ENCODE results near the gene OR1F1. TPM values are rescaled to one million over a fixed set of nuclear protein-coding genes. Genes with fewer than 3 reads are reported as not detected.

Gene OR1F1
- total RNA-seq, 1 donor from 2014 or later, result not detected

GRCh38 chr16:3152277-3152990 is 35.6 kb upstream of the OR1F1 start:
- no peaks in the 10 kb centered on the region for H3K27me3 ChIP-seq (ENCODE audit: control insufficient read depth, insufficient read depth, low read length)
- peak overlapping the region; percentile 32 for H3K4me3 ChIP-seq (ENCODE audit: low read depth, low read length)
- FAIRE-seq, result no peak
- no peaks in the 10 kb centered on the region for H3K36me3 ChIP-seq (ENCODE audit: control insufficient read depth, insufficient read depth, low read length)
- TF ChIP-seq CTCF (IDR thresholded peaks at IDR 0.05; ENCODE audit: insufficient read depth, low read length, severe bottlenecking), result peak; percentile 26
- peak; percentile 86 for DNase-seq (ENCODE audit: low read depth)

- Histone ChIP-seq H3K36me3 (ENCODE audit: control insufficient read depth, insufficient read depth, low read length) (no peaks in the 10 kb centered on the region), H3K27me3 (ENCODE audit: control insufficient read depth, insufficient read depth, low read length) (no peaks in the 10 kb centered on the region), H3K4me3 (ENCODE audit: low read depth, low read length) (no peak overlapping the region)
- no peak for DNase-seq (ENCODE audit: low read depth)
- FAIRE-seq, result no peak
- no peak for TF ChIP-seq CTCF (IDR thresholded peaks at IDR 0.05; ENCODE audit: insufficient read depth, low read length, severe bottlenecking)
These were observed 35.0 kb upstream of the OR1F1 start for GRCh38 chr16:3152991-3153368.

- H3K4me3 ChIP-seq (ENCODE audit: low read depth, low read length), result no peak overlapping the region
- TF ChIP-seq CTCF (IDR thresholded peaks at IDR 0.05; ENCODE audit: insufficient read depth, low read length, severe bottlenecking), result no peak
- no peak for FAIRE-seq
These were observed 32.8 kb upstream of the OR1F1 start for GRCh38 chr16:3155181-3155580.

GRCh38 chr16:3155972-3156371 is 32.0 kb upstream of the OR1F1 start:
- Histone ChIP-seq H3K27me3 (ENCODE audit: control insufficient read depth, insufficient read depth, low read length) (no peaks in the 10 kb centered on the region), H3K4me3 (ENCODE audit: low read depth, low read length) (no peak overlapping the region), H3K36me3 (ENCODE audit: control insufficient read depth, insufficient read depth, low read length) (no peaks in the 10 kb centered on the region)
- DNase-seq (ENCODE audit: low read depth) (no peak), FAIRE-seq (no peak)
- no peak for TF ChIP-seq CTCF (IDR thresholded peaks at IDR 0.05; ENCODE audit: insufficient read depth, low read length, severe bottlenecking)

More at GRCh38 chr16:3155181-3155580, 32.8 kb upstream of the OR1F1 start:
- Histone ChIP-seq H3K36me3 (ENCODE audit: control insufficient read depth, insufficient read depth, low read length) (no peaks in the 10 kb centered on the region), H3K27me3 (ENCODE audit: control insufficient read depth, insufficient read depth, low read length) (no peaks in the 10 kb centered on the region)
- DNase-seq (ENCODE audit: low read depth), result no peak

GRCh38 chr16:3157229-3158025 is 30.6 kb upstream of the OR1F1 start:
- DNase-seq (ENCODE audit: low read depth), result peak; percentile 92

More at GRCh38 chr16:3157229-3158025, 30.6 kb upstream of the OR1F1 start:
- no peaks in the 10 kb centered on the region for H3K27me3 ChIP-seq (ENCODE audit: control insufficient read depth, insufficient read depth, low read length)
- no peak for FAIRE-seq
- H3K36me3 ChIP-seq (ENCODE audit: control insufficient read depth, insufficient read depth, low read length), result no peaks in the 10 kb centered on the region
- TF ChIP-seq CTCF (IDR thresholded peaks at IDR 0.05; ENCODE audit: insufficient read depth, low read length, severe bottlenecking), result no peak
- H3K4me3 ChIP-seq (ENCODE audit: low read depth, low read length), result peak overlapping the region; percentile 83
